ENCODE results near the gene PPP4R2.

- TF ChIP-seq CTCF (IDR thresholded peaks at IDR 0.05) (no peak), EP300 (IDR thresholded peaks at IDR 0.05) (no peak)
Observed at GRCh38 chr3:72959336-72959735, 37.3 kb upstream of the PPP4R2 start.
